ENCODE measurements around the gene COPS6.

DNA sequence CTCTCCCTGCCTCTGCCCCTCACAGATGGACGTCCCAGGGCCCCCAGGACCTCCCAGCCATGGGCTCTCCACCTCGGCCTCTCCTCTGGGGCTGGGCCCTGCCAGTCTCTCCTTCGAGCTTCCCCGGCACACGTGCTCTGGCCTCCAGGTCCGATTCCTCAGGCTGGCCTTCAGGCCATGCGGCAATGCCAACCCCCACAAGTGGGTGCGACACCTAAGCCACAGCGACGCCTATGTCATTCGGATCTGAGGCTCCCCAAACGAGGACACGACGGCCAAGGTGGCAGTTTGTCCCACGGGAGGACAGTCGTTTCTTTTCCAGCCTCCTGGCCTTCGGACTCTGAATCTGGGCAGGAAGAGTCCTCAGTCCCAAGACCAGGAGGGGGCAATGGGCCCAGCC is 17.9 kb downstream of the COPS6 start:
- TF ChIP-seq, protein P1, sequence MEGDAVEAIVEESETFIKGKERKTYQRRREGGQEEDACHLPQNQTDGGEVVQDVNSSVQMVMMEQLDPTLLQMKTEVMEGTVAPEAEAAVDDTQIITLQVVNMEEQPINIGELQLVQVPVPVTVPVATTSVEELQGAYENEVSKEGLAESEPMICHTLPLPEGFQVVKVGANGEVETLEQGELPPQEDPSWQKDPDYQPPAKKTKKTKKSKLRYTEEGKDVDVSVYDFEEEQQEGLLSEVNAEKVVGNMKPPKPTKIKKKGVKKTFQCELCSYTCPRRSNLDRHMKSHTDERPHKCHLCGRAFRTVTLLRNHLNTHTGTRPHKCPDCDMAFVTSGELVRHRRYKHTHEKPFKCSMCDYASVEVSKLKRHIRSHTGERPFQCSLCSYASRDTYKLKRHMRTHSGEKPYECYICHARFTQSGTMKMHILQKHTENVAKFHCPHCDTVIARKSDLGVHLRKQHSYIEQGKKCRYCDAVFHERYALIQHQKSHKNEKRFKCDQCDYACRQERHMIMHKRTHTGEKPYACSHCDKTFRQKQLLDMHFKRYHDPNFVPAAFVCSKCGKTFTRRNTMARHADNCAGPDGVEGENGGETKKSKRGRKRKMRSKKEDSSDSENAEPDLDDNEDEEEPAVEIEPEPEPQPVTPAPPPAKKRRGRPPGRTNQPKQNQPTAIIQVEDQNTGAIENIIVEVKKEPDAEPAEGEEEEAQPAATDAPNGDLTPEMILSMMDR (tag by site-specific recombination; IDR thresholded peaks at IDR 0.05) = no peak
- TF ChIP-seq ZBTB1 (tag by site-specific recombination; IDR thresholded peaks at IDR 0.05) (no peak), SP2 (tag by site-specific recombination; IDR thresholded peaks at IDR 0.05) (no peak), YY1 (tag by site-specific recombination; IDR thresholded peaks at IDR 0.05) (no peak), ZNF391 (tag by site-specific recombination; IDR thresholded peaks at IDR 0.05; ENCODE audit: borderline replicate concordance, low read depth) (no peak), ZNF558 (tag by site-specific recombination; IDR thresholded peaks at IDR 0.05) (no peak), BCL11A (tag by site-specific recombination; IDR thresholded peaks at IDR 0.05; ENCODE audit: low read depth) (no peak), ZNF623 (tag by site-specific recombination; IDR thresholded peaks at IDR 0.05) (no peak), ZNF416 (tag by site-specific recombination; IDR thresholded peaks at IDR 0.05) (no peak), ZNF561 (tag by site-specific recombination; IDR thresholded peaks at IDR 0.05; ENCODE audit: borderline replicate concordance) (no peak), ZNF394 (tag by site-specific recombination; IDR thresholded peaks at IDR 0.05; ENCODE audit: borderline replicate concordance) (no peak), ZNF529 (tag by site-specific recombination; IDR thresholded peaks at IDR 0.05; ENCODE audit: insufficient replicate concordance) (no peak)
- TF ChIP-seq, protein P2, sequence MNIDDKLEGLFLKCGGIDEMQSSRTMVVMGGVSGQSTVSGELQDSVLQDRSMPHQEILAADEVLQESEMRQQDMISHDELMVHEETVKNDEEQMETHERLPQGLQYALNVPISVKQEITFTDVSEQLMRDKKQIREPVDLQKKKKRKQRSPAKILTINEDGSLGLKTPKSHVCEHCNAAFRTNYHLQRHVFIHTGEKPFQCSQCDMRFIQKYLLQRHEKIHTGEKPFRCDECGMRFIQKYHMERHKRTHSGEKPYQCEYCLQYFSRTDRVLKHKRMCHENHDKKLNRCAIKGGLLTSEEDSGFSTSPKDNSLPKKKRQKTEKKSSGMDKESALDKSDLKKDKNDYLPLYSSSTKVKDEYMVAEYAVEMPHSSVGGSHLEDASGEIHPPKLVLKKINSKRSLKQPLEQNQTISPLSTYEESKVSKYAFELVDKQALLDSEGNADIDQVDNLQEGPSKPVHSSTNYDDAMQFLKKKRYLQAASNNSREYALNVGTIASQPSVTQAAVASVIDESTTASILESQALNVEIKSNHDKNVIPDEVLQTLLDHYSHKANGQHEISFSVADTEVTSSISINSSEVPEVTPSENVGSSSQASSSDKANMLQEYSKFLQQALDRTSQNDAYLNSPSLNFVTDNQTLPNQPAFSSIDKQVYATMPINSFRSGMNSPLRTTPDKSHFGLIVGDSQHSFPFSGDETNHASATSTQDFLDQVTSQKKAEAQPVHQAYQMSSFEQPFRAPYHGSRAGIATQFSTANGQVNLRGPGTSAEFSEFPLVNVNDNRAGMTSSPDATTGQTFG (tag by site-specific recombination; IDR thresholded peaks at IDR 0.05; ENCODE audit: borderline replicate concordance) = no peak
- TF ChIP-seq, protein P3, sequence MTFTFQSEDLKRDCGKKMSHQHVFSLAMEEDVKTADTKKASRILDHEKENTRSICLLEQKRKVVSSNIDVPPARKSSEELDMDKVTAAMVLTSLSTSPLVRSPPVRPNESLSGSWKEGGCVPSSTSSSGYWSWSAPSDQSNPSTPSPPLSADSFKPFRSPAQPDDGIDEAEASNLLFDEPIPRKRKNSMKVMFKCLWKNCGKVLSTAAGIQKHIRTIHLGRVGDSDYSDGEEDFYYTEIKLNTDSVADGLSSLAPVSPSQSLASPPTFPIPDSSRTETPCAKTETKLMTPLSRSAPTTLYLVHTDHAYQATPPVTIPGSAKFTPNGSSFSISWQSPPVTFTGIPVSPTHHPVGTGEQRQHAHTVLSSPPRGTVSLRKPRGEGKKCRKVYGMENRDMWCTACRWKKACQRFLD (tag by site-specific recombination; IDR thresholded peaks at IDR 0.05) = no peak

Measured in HEK293 (cell line).